HCT116 (cell line): ENCODE measurements around the gene VGLL2.

Experiments used
- EGR1 ChIP-seq: IDR thresholded peaks from 2 replicates; pipeline ENCODE4 v1.6.1; 2012; ENCODE audit warnings: low read depth
- EZH2 ChIP-seq: fragments of 200-600 bp; sonication (generic); IDR thresholded peaks from 2 replicates; pipeline ENCODE4 v1.6.1; 2017; ENCODE audit warnings: antibody characterized with exemption, mixed run types
- EZH2phosphoT487 ChIP-seq: fragments of 200-600 bp; IDR thresholded peaks from 2 replicates; pipeline ENCODE4 v1.6.1; 2018; ENCODE audit warnings: antibody characterized with exemption, borderline replicate concordance
- POLR2AphosphoS5 ChIP-seq: IDR thresholded peaks from 2 replicates; pipeline ENCODE4 v1.6.1; 2011; ENCODE audit warnings: mild to moderate bottlenecking, low read depth, low read length, moderate library complexity
- YY1 ChIP-seq: IDR thresholded peaks from 2 replicates; pipeline ENCODE4 v1.6.1; 2011; ENCODE audit warnings: low read length, low read depth, moderate library complexity, mild to moderate bottlenecking; ENCODE audit not compliant: insufficient replicate concordance; ENCODE audit errors: extremely low read depth
- ZFX ChIP-seq: fragments of 450-650 bp; IDR thresholded peaks from 2 replicates; pipeline ENCODE4 v1.6.1; 2017
- TF ChIP-seq, protein P1 (sequence below): IDR thresholded peaks from 2 replicates; pipeline ENCODE4 v1.6.1; 2012; ENCODE audit warnings: low read depth
- TF ChIP-seq, protein P2 (sequence below), 3 experiments: fragments of 200-600 bp in 1 of 3; sonication (generic) in 1 of 3; IDR thresholded peaks in 2 of 3; conservative IDR thresholded peaks in 1 of 3; 2 replicates each; pipeline ENCODE4 v1.5.1; 2012 to 2017; ENCODE audit warnings: low read depth in 2 of 3, low read length in 2 of 3, antibody characterized with exemption in 1 of 3, borderline replicate concordance in 1 of 3, control low read depth in 1 of 3, mild to moderate bottlenecking in 1 of 3, mixed read lengths in 1 of 3, mixed run types in 1 of 3, moderate library complexity in 1 of 3; ENCODE audit not compliant: insufficient read depth in 1 of 3
- TF ChIP-seq, protein P3 (sequence below): IDR thresholded peaks from 2 replicates; pipeline ENCODE4 v1.6.1; 2012

DNA sequence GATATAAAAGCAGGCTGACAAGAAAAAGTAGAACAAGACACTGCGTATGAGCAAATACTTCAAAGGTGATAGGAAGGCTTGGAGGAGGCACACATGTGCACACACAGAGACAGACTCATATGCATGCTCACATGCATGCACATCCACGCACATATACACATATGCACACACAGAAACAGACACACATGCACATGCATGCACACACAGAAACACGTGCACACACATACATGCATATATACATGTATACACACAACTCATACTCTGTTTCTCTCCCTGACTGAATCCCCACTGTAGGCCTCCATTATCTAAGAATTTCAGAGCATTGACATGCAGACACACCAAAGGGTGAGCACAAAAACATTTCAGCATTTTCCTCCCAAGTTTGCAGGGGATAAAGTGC is 43.7 kb downstream of the VGLL2 start:
- TF ChIP-seq, protein P1, sequence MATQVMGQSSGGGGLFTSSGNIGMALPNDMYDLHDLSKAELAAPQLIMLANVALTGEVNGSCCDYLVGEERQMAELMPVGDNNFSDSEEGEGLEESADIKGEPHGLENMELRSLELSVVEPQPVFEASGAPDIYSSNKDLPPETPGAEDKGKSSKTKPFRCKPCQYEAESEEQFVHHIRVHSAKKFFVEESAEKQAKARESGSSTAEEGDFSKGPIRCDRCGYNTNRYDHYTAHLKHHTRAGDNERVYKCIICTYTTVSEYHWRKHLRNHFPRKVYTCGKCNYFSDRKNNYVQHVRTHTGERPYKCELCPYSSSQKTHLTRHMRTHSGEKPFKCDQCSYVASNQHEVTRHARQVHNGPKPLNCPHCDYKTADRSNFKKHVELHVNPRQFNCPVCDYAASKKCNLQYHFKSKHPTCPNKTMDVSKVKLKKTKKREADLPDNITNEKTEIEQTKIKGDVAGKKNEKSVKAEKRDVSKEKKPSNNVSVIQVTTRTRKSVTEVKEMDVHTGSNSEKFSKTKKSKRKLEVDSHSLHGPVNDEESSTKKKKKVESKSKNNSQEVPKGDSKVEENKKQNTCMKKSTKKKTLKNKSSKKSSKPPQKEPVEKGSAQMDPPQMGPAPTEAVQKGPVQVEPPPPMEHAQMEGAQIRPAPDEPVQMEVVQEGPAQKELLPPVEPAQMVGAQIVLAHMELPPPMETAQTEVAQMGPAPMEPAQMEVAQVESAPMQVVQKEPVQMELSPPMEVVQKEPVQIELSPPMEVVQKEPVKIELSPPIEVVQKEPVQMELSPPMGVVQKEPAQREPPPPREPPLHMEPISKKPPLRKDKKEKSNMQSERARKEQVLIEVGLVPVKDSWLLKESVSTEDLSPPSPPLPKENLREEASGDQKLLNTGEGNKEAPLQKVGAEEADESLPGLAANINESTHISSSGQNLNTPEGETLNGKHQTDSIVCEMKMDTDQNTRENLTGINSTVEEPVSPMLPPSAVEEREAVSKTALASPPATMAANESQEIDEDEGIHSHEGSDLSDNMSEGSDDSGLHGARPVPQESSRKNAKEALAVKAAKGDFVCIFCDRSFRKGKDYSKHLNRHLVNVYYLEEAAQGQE: no peak
- TF ChIP-seq EGR1: no peak
- TF ChIP-seq, protein P2, sequence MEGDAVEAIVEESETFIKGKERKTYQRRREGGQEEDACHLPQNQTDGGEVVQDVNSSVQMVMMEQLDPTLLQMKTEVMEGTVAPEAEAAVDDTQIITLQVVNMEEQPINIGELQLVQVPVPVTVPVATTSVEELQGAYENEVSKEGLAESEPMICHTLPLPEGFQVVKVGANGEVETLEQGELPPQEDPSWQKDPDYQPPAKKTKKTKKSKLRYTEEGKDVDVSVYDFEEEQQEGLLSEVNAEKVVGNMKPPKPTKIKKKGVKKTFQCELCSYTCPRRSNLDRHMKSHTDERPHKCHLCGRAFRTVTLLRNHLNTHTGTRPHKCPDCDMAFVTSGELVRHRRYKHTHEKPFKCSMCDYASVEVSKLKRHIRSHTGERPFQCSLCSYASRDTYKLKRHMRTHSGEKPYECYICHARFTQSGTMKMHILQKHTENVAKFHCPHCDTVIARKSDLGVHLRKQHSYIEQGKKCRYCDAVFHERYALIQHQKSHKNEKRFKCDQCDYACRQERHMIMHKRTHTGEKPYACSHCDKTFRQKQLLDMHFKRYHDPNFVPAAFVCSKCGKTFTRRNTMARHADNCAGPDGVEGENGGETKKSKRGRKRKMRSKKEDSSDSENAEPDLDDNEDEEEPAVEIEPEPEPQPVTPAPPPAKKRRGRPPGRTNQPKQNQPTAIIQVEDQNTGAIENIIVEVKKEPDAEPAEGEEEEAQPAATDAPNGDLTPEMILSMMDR (IDR thresholded peaks at IDR 0.05 in 2 of 3, conservative IDR thresholded peaks at IDR 0.05 in 1 of 3; ENCODE audit: borderline replicate concordance in 1 of 3, insufficient read depth in 1 of 3, low read depth in 2 of 3, low read length in 2 of 3): no peak
- no peak for TF ChIP-seq ZFX
- TF ChIP-seq, protein P3, sequence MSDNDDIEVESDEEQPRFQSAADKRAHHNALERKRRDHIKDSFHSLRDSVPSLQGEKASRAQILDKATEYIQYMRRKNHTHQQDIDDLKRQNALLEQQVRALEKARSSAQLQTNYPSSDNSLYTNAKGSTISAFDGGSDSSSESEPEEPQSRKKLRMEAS: no peak
- no peak for TF ChIP-seq POLR2AphosphoS5
- no peak for TF ChIP-seq EZH2
- no peak for TF ChIP-seq EZH2phosphoT487
- TF ChIP-seq YY1: no peak
